Activated CD4-positive, alpha-beta T cell treated with anti-CD3 and anti-CD28 coated beads for 48 hours (primary cell): ENCODE results near the gene GNG7.
"Not testable (repeated sequence)": the region's sequence is repeated elsewhere in the genome, so short reads cannot be mapped to it uniquely, and the experiment has no call there.

Source experiments
- DNase-seq: peaks from one replicate; pipeline ENCODE4 v3.0.0-alpha.2; 2020

The GNG7 gene

GRCh38 chr19:2478756-2479555, 223.5 kb downstream of the GNG7 start:
- peak; percentile 70 for DNase-seq

GRCh38 chr19:2478278-2478755, 224.2 kb downstream of the GNG7 start:
- DNase-seq, result peak; percentile 73

- peak; percentile 35 for DNase-seq
Measured at GRCh38 chr19:2477732-2478191, 224.7 kb downstream of the GNG7 start.

GRCh38 chr19:2477141-2477710, 225.3 kb downstream of the GNG7 start:
- peak; percentile 36 for DNase-seq

- DNase-seq, result peak; percentile 80
Measured at GRCh38 chr19:2476451-2477140, 225.9 kb downstream of the GNG7 start.

GRCh38 chr19:2475702-2476450, 226.6 kb downstream of the GNG7 start, which contains the start of gene GADD45B:
GADD45B (plus strand) TSS chr19:2476127; CDS start chr19:2476359, 232 bp downstream.
- DNase-seq, result peak; percentile 98

GRCh38 chr19:2475018-2475701, 227.3 kb downstream of the GNG7 start:
- DNase-seq, result peak; percentile 84

- peak; percentile 92 for DNase-seq
Measured at GRCh38 chr19:2474232-2475017, 228.1 kb downstream of the GNG7 start.

GRCh38 chr19:2469915-2470200, 232.6 kb downstream of the GNG7 start:
- DNase-seq, result not testable (repeated sequence)

GRCh38 chr19:2469102-2469914, 233.2 kb downstream of the GNG7 start:
- DNase-seq, result peak; percentile 69

- DNase-seq, result no peak
Measured at GRCh38 chr19:2468596-2468995, 233.9 kb downstream of the GNG7 start.

GRCh38 chr19:2464389-2464788, 238.1 kb downstream of the GNG7 start:
- no peak for DNase-seq

- DNase-seq, result not testable (repeated sequence)
Measured at GRCh38 chr19:2463694-2464093, 238.8 kb downstream of the GNG7 start.

- DNase-seq, result no peak
Measured at GRCh38 chr19:2462635-2463421, 239.7 kb downstream of the GNG7 start.

GRCh38 chr19:2461751-2462634, 240.5 kb downstream of the GNG7 start:
- peak; percentile 81 for DNase-seq
